NOMO-1 treated with DMSO at 0.1 percent for 48 hours (cell line): ENCODE data around the gene RNF39.

Experiments
- DNase-seq: peaks from one replicate; lab custom pipeline; 2025; ENCODE audit not compliant: unreplicated experiment; lab: John Stamatoyannopoulos, UW

Gene RNF39

GRCh38 chr6:30020626-30021025 lies 54.9 kb downstream of the RNF39 start:
- peak; percentile 62 for DNase-seq
